ENCODE results near the gene CASQ1.

The CASQ1 gene

DNA sequence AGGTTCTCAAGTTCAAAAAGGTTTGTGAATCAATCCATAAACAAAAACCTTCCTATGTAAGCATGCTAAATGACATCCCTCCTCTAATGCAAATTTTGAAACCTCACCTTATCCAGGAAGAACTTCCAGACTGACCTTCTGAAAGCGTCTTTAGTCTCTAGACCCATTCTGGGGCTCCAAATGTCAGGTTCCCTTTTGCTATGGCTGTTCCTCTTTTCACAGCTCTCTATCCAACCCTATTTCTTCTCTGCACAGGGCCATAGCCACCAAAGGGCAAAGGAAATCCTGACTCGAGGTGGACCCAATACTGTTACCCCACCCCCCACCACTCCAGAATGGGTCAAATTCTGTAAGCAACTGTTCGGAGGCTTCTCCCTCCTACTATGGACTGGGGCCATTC is 35.6 kb upstream of the CASQ1 start:
- Histone ChIP-seq H3K4me3 (no peak overlapping the region), H3K9ac (ENCODE audit: insufficient read length) (no peak overlapping the region), H3K27ac (no peak overlapping the region), H3K36me3 (ENCODE audit: insufficient read depth, low read length) (no peaks in the 10 kb centered on the region), H3K9me3 (ENCODE audit: low read depth, low read length) (no peaks in the 10 kb centered on the region)
- no peak for DNase-seq (ENCODE audit: low read depth, low spot score)
- TF ChIP-seq POLR2AphosphoS5 (IDR thresholded peaks at IDR 0.05; ENCODE audit: borderline replicate concordance, low read depth, low read length): no peak

DNA sequence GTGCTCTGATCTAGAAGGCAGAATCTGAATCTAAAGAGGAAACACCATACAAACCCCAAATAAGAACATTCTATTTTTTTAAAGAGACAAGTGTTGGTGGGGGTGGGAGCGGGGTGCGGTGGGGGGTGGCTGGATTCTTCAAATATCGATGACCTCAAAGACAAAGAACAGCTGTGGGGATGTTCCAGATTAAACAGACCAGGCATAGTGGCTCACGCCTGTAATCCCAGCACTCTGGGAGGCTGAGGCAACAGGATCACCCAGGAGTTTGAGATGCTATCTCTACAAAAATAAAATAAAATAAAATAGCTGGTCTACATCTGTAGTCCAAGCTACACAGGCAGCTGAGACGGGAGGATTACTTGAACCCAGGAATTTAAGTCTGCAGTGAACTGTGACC is 34.0 kb upstream of the CASQ1 start:
- no peaks in the 10 kb centered on the region for H3K36me3 ChIP-seq (ENCODE audit: insufficient read depth, low read length)
- DNase-seq (ENCODE audit: low read depth, low spot score): no peak
- no peak overlapping the region for H3K27ac ChIP-seq
- TF ChIP-seq FOXP2 (optimal IDR thresholded peaks at IDR 0.05; ENCODE audit: control extremely low read depth, extremely low read length, insufficient read depth) (no peak), EZH2 (IDR thresholded peaks at IDR 0.05) (no peak), POLR2AphosphoS5 (IDR thresholded peaks at IDR 0.05; ENCODE audit: borderline replicate concordance, low read depth, low read length) (no peak)
- no peak overlapping the region for H3K4me3 ChIP-seq
- H3K9me3 ChIP-seq (ENCODE audit: low read depth, low read length): no peaks in the 10 kb centered on the region
- H3K9ac ChIP-seq (ENCODE audit: insufficient read length): no peak overlapping the region

DNA sequence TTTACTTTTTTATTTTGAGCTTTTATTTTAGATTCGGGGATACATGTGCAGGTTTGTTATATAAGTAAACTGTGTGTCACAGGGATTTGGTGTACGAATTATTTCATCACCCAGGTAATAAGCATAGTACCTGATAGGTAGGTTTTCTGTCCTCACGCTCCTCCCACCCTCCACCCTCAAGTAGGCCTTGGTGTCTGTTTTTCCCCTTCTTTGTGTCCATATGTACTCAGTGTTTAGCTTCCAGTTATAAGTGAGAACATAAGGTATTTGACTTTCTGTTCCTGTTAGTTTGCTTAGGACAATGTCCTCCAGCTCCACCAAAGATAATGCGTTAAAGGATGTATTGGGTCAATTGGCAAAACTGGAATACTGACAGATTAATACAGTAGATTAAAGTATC is 33.2 kb upstream of the CASQ1 start:
- no peak overlapping the region for H3K27ac ChIP-seq

DNA sequence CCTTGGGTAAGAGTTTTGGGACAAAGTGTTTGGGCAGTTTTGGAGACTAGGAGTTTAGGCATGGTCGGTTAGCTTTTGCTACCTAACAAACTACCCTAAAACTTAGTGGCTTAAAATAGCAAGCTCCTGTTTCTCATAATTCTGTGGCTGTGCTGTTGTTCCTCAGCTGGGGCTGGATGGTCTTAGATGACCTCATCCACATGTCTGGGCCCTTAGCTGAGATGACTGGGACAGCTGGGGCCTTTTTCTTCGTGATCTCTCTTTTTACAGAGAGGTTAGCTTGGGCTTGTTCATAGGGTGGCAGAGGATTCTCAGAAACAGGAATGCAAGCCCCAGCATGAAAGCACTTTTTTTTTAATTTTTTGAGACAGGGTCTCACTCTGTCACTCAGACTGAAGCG is 32.3 kb upstream of the CASQ1 start:
- TF ChIP-seq EZH2 (IDR thresholded peaks at IDR 0.05): no peak
- TF ChIP-seq FOXP2 (optimal IDR thresholded peaks at IDR 0.05; ENCODE audit: control extremely low read depth, extremely low read length, insufficient read depth): no peak
- no peak for TF ChIP-seq POLR2AphosphoS5 (IDR thresholded peaks at IDR 0.05; ENCODE audit: borderline replicate concordance, low read depth, low read length)
- Histone ChIP-seq H3K27ac (no peak overlapping the region), H3K4me3 (no peak overlapping the region), H3K9me3 (ENCODE audit: low read depth, low read length) (no peaks in the 10 kb centered on the region), H3K9ac (ENCODE audit: insufficient read length) (no peak overlapping the region), H3K36me3 (ENCODE audit: insufficient read depth, low read length) (no peaks in the 10 kb centered on the region)
- DNase-seq (ENCODE audit: low read depth, low spot score): no peak

More for the DNA sequence above, 33.2 kb upstream of the CASQ1 start:
- TF ChIP-seq EZH2 (IDR thresholded peaks at IDR 0.05) (no peak), FOXP2 (optimal IDR thresholded peaks at IDR 0.05; ENCODE audit: control extremely low read depth, extremely low read length, insufficient read depth) (no peak), POLR2AphosphoS5 (IDR thresholded peaks at IDR 0.05; ENCODE audit: borderline replicate concordance, low read depth, low read length) (no peak)
- H3K9ac ChIP-seq (ENCODE audit: insufficient read length): no peak overlapping the region
- no peaks in the 10 kb centered on the region for H3K36me3 ChIP-seq (ENCODE audit: insufficient read depth, low read length)
- DNase-seq (ENCODE audit: low read depth, low spot score): no peak
- no peaks in the 10 kb centered on the region for H3K9me3 ChIP-seq (ENCODE audit: low read depth, low read length)
- H3K4me3 ChIP-seq: no peak overlapping the region

DNA sequence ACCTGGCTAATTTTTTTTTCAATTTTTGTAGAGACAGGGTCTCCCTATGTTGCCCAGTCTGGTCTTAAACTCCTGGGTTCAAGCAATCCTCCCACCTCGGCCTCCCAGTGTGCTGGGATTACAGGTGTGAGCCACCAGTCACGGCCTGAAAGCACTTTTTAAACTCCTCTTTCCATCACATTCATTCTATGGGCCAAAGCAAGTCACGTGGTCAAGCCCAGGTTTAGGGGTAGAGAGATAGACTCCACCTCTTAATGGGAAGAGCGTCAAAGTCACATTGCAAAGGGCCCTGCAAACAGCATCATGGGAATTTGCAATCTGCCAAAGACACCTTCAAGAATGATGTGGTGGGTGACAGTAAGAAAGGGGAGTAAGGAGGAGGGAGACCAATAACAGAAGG is 31.8 kb upstream of the CASQ1 start:
- H3K36me3 ChIP-seq (ENCODE audit: insufficient read depth, low read length): no peaks in the 10 kb centered on the region
- H3K9ac ChIP-seq (ENCODE audit: insufficient read length): no peak overlapping the region
- no peak overlapping the region for H3K27ac ChIP-seq
- TF ChIP-seq POLR2AphosphoS5 (IDR thresholded peaks at IDR 0.05; ENCODE audit: borderline replicate concordance, low read depth, low read length) (no peak), EZH2 (IDR thresholded peaks at IDR 0.05) (no peak), FOXP2 (optimal IDR thresholded peaks at IDR 0.05; ENCODE audit: control extremely low read depth, extremely low read length, insufficient read depth) (no peak)
- H3K9me3 ChIP-seq (ENCODE audit: low read depth, low read length): no peaks in the 10 kb centered on the region
- no peak for DNase-seq (ENCODE audit: low read depth, low spot score)
- H3K4me3 ChIP-seq: no peak overlapping the region

DNA sequence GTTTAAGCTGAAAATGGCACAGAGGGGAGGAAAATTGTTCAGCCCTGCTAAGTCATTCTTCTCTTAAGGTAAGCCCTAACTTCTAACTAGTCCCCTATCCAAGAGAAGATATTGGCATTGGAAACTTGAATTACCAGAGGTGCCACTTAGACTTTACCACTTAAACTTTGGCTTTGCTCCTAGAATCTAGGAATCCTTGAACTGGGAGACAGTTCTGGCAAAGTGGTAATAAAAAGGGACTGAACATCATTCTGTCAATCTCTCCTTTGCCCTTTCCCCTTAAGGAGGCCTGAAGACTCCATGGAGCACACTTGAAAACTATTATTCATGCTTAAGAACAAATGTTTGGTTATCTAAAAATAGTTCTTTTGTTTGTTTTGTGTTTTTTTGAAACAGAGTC is 30.5 kb upstream of the CASQ1 start:
- Histone ChIP-seq H3K9ac (ENCODE audit: insufficient read length) (no peak overlapping the region), H3K27ac (no peak overlapping the region), H3K36me3 (ENCODE audit: insufficient read depth, low read length) (no peaks in the 10 kb centered on the region), H3K4me3 (no peak overlapping the region), H3K9me3 (ENCODE audit: low read depth, low read length) (no peaks in the 10 kb centered on the region)
- TF ChIP-seq FOXP2 (optimal IDR thresholded peaks at IDR 0.05; ENCODE audit: control extremely low read depth, extremely low read length, insufficient read depth): no peak
- no peak for DNase-seq (ENCODE audit: low read depth, low spot score)

DNA sequence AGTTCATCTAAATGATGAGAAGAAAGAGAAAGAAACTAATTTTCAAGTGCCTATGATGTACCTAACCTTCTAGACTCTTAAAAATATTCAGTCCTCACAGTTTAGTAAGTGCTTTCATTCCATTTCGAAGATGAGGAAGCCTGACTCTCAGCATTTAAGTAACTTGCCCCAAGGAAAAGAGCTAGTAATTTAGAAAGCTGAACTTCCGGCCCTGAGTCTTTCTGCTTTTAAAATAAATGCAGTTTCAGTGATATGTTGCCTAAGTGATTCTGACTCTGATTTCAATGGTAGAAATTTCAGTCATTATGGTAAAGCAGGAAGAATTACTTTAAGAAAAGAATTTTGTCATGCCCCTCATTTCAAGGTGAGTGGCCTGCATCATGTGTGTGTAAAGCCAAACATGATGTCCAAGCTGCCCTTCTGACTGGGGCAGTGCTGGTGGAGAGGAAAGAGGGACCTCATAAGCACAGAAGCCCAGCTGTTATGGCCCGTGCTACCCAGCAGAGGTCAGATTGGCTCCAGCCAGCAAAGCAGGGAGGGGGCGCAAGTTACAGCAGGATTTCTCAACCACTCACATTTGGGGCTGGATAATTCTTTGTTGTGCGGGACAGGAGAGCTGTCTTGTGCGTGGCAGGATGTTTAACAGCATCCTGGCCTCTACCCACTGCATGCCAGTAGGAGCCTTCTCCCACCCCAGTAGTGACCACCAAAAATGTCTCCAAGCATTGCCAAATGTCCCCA is 28.2 kb upstream of the CASQ1 start:
- Histone ChIP-seq H3K4me3 (no peak overlapping the region), H3K27ac (no peak overlapping the region), H3K9ac (ENCODE audit: insufficient read length) (no peak overlapping the region), H3K9me3 (ENCODE audit: low read depth, low read length) (no peaks in the 10 kb centered on the region), H3K36me3 (ENCODE audit: insufficient read depth, low read length) (no peaks in the 10 kb centered on the region)
- no peak for DNase-seq (ENCODE audit: low read depth, low spot score)
- no peak for TF ChIP-seq EZH2 (IDR thresholded peaks at IDR 0.05)
- TF ChIP-seq FOXP2 (optimal IDR thresholded peaks at IDR 0.05; ENCODE audit: control extremely low read depth, extremely low read length, insufficient read depth): no peak
- no peak for TF ChIP-seq POLR2AphosphoS5 (IDR thresholded peaks at IDR 0.05; ENCODE audit: borderline replicate concordance, low read depth, low read length)

DNA sequence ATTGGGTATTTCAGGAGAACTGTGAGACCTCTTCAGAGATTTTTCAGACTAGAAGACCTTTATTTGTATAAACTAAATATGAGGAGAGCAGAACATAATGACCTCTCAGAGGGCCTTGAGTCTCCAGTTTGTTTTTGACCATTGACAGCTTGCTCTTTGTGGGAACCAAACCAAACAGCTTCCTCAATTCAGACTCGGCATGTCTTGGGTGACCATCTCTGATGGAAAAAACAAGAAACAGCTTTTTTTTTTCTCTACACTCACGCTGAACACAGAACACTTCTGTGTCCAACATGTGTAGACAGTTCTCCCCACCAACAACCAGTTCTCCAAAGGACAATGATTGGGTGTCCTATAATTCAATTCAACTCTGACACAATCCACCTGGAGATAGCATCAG is 27.4 kb upstream of the CASQ1 start:
- no peak for TF ChIP-seq POLR2AphosphoS5 (IDR thresholded peaks at IDR 0.05; ENCODE audit: borderline replicate concordance, low read depth, low read length)
- TF ChIP-seq FOXP2 (optimal IDR thresholded peaks at IDR 0.05; ENCODE audit: control extremely low read depth, extremely low read length, insufficient read depth): no peak
- TF ChIP-seq EZH2 (IDR thresholded peaks at IDR 0.05): no peak
- DNase-seq (ENCODE audit: low read depth, low spot score): no peak
- no peak overlapping the region for H3K4me3 ChIP-seq
- H3K27ac ChIP-seq: no peak overlapping the region
- no peak overlapping the region for H3K9ac ChIP-seq (ENCODE audit: insufficient read length)
- H3K36me3 ChIP-seq (ENCODE audit: insufficient read depth, low read length): no peaks in the 10 kb centered on the region
- H3K9me3 ChIP-seq (ENCODE audit: low read depth, low read length): no peaks in the 10 kb centered on the region

DNA sequence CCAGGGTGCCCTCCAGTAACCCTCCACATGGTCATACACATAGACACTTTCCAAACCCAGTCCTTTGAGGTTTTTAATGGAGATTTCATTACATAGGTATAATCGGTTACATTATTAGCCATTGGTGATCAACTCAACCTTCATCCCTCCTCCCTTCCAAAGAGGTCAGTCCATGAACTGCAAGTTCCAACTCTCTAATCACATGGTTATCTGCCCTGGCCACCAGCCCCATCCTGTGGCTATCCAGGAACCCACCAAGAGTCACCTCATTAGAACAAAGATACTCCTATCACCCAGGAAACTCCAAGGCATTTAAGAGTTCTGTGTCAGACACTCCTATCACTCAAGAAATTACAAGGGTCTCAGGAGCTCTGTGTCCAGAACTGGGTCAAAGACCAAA is 26.8 kb upstream of the CASQ1 start:
- H3K4me3 ChIP-seq: no peak overlapping the region
- DNase-seq (ENCODE audit: low read depth, low spot score): no peak
- no peaks in the 10 kb centered on the region for H3K9me3 ChIP-seq (ENCODE audit: low read depth, low read length)
- no peak overlapping the region for H3K9ac ChIP-seq (ENCODE audit: insufficient read length)
- H3K27ac ChIP-seq: no peak overlapping the region
- TF ChIP-seq FOXP2 (optimal IDR thresholded peaks at IDR 0.05; ENCODE audit: control extremely low read depth, extremely low read length, insufficient read depth) (no peak), EZH2 (IDR thresholded peaks at IDR 0.05) (no peak), POLR2AphosphoS5 (IDR thresholded peaks at IDR 0.05; ENCODE audit: borderline replicate concordance, low read depth, low read length) (no peak)
- no peaks in the 10 kb centered on the region for H3K36me3 ChIP-seq (ENCODE audit: insufficient read depth, low read length)
